ENCODE data around the gene GNLY. TPM values are rescaled to one million over a fixed set of nuclear protein-coding genes. Genes with fewer than 3 reads are reported as not detected.

The GNLY gene
- total RNA-seq, 1 donor from 2014 or later: not detected

- H3K27ac Mint-ChIP-seq (ENCODE audit: unreplicated experiment): no peak overlapping the region
- TF ChIP-seq, protein P1, sequence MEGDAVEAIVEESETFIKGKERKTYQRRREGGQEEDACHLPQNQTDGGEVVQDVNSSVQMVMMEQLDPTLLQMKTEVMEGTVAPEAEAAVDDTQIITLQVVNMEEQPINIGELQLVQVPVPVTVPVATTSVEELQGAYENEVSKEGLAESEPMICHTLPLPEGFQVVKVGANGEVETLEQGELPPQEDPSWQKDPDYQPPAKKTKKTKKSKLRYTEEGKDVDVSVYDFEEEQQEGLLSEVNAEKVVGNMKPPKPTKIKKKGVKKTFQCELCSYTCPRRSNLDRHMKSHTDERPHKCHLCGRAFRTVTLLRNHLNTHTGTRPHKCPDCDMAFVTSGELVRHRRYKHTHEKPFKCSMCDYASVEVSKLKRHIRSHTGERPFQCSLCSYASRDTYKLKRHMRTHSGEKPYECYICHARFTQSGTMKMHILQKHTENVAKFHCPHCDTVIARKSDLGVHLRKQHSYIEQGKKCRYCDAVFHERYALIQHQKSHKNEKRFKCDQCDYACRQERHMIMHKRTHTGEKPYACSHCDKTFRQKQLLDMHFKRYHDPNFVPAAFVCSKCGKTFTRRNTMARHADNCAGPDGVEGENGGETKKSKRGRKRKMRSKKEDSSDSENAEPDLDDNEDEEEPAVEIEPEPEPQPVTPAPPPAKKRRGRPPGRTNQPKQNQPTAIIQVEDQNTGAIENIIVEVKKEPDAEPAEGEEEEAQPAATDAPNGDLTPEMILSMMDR (IDR thresholded peaks at IDR 0.05): no peak
- H3K27me3 Mint-ChIP-seq (ENCODE audit: unreplicated experiment): peaks cover 27% of the 10 kb centered on the region
- H3K4me1 Mint-ChIP-seq (ENCODE audit: unreplicated experiment): peaks cover 17% of the 10 kb centered on the region
- no peak overlapping the region for H3K4me3 Mint-ChIP-seq (ENCODE audit: unreplicated experiment)
- H3K9me3 Mint-ChIP-seq (ENCODE audit: unreplicated experiment): no peaks in the 10 kb centered on the region
- H3K36me3 Mint-ChIP-seq (ENCODE audit: unreplicated experiment): no peaks in the 10 kb centered on the region
- DNase-seq (ENCODE audit: extremely low spot score, unreplicated experiment): no peak
These were observed 39.2 kb downstream of the GNLY start for GRCh38 chr2:85733121-85733960.

- Mint-ChIP-seq H3K9me3 (ENCODE audit: unreplicated experiment) (no peaks in the 10 kb centered on the region), H3K4me1 (ENCODE audit: unreplicated experiment) (peaks cover 17% of the 10 kb centered on the region), H3K4me3 (ENCODE audit: unreplicated experiment) (no peak overlapping the region), H3K36me3 (ENCODE audit: unreplicated experiment) (no peaks in the 10 kb centered on the region), H3K27ac (ENCODE audit: unreplicated experiment) (no peak overlapping the region), H3K27me3 (ENCODE audit: unreplicated experiment) (peaks cover 27% of the 10 kb centered on the region)
- TF ChIP-seq, protein P1 (IDR thresholded peaks at IDR 0.05): no peak
- DNase-seq (ENCODE audit: extremely low spot score, unreplicated experiment): no peak
These were observed 39.9 kb downstream of the GNLY start for GRCh38 chr2:85734015-85734414.

DNA sequence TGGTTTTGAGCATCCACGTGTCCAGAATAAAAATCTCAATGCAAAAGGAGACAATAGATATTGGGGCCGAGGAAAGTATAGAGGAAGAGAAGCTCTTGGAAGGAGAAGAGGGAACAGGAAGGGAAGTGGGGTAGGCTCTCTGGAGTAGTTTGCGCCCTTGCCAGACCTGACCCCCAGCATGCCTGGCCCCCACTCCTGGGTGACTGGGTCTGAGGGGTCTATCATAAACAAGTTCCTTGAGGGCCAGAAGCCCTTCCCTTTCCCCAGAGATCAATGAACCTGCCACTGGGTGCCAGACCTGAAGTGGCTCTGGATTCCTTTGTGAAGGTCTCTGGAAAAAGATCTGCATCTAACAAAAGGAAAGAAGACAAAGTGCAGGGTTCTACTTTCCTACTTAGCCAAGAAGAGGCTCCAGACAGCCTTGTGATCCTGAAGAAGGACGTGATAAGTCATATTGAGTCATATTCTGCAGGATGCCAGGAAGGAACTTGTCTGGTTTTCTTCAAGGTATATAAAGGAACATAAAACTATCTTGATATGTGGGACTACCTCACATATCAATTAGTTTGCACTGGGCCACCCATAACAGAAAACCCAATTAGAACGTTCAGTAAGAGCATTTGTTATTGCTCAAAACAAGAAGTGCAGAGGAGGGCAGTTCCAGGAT is 40.9 kb downstream of the GNLY start:
- Mint-ChIP-seq H3K4me3 (ENCODE audit: unreplicated experiment) (no peak overlapping the region), H3K4me1 (ENCODE audit: unreplicated experiment) (peaks cover 10% of the 10 kb centered on the region)
- DNase-seq (ENCODE audit: extremely low spot score, unreplicated experiment): no peak

DNA sequence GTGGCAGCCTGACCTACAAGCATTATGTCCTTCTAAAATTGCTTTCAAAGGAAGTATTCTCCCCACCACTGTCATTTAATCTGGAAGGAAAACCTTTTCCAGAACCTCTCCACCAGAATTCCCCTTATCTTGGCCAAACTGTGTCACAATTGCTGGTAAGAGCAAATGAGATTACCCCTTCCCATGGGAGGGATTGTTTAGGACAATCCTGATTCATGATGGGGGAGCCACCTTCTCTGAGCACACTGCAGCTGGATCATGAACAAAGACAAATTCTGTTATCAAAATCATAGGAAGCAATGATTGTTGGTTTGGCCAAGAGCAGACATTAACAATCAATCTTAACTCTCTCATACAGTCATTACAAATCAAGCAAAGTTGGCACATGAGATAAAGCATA is 41.5 kb downstream of the GNLY start:
- TF ChIP-seq, protein P1 (IDR thresholded peaks at IDR 0.05): no peak
- no peak for DNase-seq (ENCODE audit: extremely low spot score, unreplicated experiment)
- peaks cover 22% of the 10 kb centered on the region for H3K27me3 Mint-ChIP-seq (ENCODE audit: unreplicated experiment)
- H3K4me3 Mint-ChIP-seq (ENCODE audit: unreplicated experiment): no peak overlapping the region
- H3K36me3 Mint-ChIP-seq (ENCODE audit: unreplicated experiment): no peaks in the 10 kb centered on the region
- no peak overlapping the region for H3K27ac Mint-ChIP-seq (ENCODE audit: unreplicated experiment)
- peaks cover 11% of the 10 kb centered on the region for H3K4me1 Mint-ChIP-seq (ENCODE audit: unreplicated experiment)
- H3K9me3 Mint-ChIP-seq (ENCODE audit: unreplicated experiment): no peaks in the 10 kb centered on the region

More for the DNA sequence above, 40.9 kb downstream of the GNLY start:
- H3K36me3 Mint-ChIP-seq (ENCODE audit: unreplicated experiment): no peaks in the 10 kb centered on the region
- TF ChIP-seq, protein P1 (IDR thresholded peaks at IDR 0.05): no peak
- peaks cover 23% of the 10 kb centered on the region for H3K27me3 Mint-ChIP-seq (ENCODE audit: unreplicated experiment)
- no peaks in the 10 kb centered on the region for H3K9me3 Mint-ChIP-seq (ENCODE audit: unreplicated experiment)
- H3K27ac Mint-ChIP-seq (ENCODE audit: unreplicated experiment): no peak overlapping the region

Measured in osteocyte (in vitro differentiated cells).